ENCODE data around the gene FNTB. TPM values are rescaled to one million over a fixed set of nuclear protein-coding genes. Genes with fewer than 3 reads are reported as not detected.

Gene FNTB
- total RNA-seq, 1 experiment from 2014 or later: 26.7 TPM

DNA sequence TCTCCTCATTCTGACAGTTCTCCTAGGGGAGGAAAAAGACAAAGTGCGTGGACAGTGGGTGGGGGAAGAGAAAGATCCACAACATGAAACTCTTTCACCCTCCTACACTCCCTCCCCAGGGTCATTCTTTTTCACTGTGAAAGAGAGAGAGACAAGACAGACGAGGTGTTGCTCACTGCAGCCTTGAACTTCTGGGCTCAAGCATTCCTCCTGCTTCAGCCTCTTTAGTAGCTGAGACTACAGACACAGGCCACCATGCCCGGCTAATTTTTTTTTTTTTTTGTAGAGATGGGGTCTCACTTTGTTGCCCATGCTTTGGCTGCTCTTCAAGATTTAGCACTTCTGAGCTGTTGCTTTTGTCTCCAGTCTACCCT is 46.9 kb upstream of the FNTB start:
- Histone ChIP-seq H3K4me1 (ENCODE audit: control insufficient read depth in 1 of 2, insufficient read depth in 2 of 2, low read length in 2 of 2) (no peaks in the 10 kb centered on the region), H3K27ac (ENCODE audit: low read depth, low read length) (no peak overlapping the region)
- DNase-seq (ENCODE audit: low read depth, low spot score): no peak

More for the DNA sequence above, 46.9 kb upstream of the FNTB start:
- H3K4me2 ChIP-seq (ENCODE audit: low read length): no peak overlapping the region
- no peak for TF ChIP-seq RAD21 (IDR thresholded peaks at IDR 0.05; ENCODE audit: low read depth)
- no peak for TF ChIP-seq ELF1 (IDR thresholded peaks at IDR 0.05; ENCODE audit: borderline replicate concordance, low read depth)
- TF ChIP-seq SRF (IDR thresholded peaks at IDR 0.05; ENCODE audit: low read depth): no peak
- TF ChIP-seq TCF7L2 (IDR thresholded peaks at IDR 0.05; ENCODE audit: borderline replicate concordance, extremely low read depth, insufficient read depth, insufficient read length): no peak
- TF ChIP-seq, protein P1, sequence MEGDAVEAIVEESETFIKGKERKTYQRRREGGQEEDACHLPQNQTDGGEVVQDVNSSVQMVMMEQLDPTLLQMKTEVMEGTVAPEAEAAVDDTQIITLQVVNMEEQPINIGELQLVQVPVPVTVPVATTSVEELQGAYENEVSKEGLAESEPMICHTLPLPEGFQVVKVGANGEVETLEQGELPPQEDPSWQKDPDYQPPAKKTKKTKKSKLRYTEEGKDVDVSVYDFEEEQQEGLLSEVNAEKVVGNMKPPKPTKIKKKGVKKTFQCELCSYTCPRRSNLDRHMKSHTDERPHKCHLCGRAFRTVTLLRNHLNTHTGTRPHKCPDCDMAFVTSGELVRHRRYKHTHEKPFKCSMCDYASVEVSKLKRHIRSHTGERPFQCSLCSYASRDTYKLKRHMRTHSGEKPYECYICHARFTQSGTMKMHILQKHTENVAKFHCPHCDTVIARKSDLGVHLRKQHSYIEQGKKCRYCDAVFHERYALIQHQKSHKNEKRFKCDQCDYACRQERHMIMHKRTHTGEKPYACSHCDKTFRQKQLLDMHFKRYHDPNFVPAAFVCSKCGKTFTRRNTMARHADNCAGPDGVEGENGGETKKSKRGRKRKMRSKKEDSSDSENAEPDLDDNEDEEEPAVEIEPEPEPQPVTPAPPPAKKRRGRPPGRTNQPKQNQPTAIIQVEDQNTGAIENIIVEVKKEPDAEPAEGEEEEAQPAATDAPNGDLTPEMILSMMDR (IDR thresholded peaks at IDR 0.05 in 2 of 3, conservative IDR thresholded peaks at IDR 0.05 in 1 of 3; ENCODE audit: borderline replicate concordance in 1 of 3, insufficient read depth in 1 of 3, low read depth in 2 of 3, low read length in 2 of 3): no peak
- TF ChIP-seq ZNF274 (IDR thresholded peaks at IDR 0.05; ENCODE audit: low read depth, low read length): no peak
- TF ChIP-seq, protein P2, sequence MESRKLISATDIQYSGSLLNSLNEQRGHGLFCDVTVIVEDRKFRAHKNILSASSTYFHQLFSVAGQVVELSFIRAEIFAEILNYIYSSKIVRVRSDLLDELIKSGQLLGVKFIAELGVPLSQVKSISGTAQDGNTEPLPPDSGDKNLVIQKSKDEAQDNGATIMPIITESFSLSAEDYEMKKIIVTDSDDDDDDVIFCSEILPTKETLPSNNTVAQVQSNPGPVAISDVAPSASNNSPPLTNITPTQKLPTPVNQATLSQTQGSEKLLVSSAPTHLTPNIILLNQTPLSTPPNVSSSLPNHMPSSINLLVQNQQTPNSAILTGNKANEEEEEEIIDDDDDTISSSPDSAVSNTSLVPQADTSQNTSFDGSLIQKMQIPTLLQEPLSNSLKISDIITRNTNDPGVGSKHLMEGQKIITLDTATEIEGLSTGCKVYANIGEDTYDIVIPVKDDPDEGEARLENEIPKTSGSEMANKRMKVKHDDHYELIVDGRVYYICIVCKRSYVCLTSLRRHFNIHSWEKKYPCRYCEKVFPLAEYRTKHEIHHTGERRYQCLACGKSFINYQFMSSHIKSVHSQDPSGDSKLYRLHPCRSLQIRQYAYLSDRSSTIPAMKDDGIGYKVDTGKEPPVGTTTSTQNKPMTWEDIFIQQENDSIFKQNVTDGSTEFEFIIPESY (IDR thresholded peaks at IDR 0.05; ENCODE audit: extremely low read depth, insufficient replicate concordance, low read length): no peak
- TF ChIP-seq, protein P3, sequence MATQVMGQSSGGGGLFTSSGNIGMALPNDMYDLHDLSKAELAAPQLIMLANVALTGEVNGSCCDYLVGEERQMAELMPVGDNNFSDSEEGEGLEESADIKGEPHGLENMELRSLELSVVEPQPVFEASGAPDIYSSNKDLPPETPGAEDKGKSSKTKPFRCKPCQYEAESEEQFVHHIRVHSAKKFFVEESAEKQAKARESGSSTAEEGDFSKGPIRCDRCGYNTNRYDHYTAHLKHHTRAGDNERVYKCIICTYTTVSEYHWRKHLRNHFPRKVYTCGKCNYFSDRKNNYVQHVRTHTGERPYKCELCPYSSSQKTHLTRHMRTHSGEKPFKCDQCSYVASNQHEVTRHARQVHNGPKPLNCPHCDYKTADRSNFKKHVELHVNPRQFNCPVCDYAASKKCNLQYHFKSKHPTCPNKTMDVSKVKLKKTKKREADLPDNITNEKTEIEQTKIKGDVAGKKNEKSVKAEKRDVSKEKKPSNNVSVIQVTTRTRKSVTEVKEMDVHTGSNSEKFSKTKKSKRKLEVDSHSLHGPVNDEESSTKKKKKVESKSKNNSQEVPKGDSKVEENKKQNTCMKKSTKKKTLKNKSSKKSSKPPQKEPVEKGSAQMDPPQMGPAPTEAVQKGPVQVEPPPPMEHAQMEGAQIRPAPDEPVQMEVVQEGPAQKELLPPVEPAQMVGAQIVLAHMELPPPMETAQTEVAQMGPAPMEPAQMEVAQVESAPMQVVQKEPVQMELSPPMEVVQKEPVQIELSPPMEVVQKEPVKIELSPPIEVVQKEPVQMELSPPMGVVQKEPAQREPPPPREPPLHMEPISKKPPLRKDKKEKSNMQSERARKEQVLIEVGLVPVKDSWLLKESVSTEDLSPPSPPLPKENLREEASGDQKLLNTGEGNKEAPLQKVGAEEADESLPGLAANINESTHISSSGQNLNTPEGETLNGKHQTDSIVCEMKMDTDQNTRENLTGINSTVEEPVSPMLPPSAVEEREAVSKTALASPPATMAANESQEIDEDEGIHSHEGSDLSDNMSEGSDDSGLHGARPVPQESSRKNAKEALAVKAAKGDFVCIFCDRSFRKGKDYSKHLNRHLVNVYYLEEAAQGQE (IDR thresholded peaks at IDR 0.05; ENCODE audit: low read depth): no peak
- no peak for TF ChIP-seq EZH2phosphoT487 (IDR thresholded peaks at IDR 0.05; ENCODE audit: borderline replicate concordance)
- no peak for TF ChIP-seq SP1 (IDR thresholded peaks at IDR 0.05; ENCODE audit: low read depth)
- no peak for TF ChIP-seq SIN3A (IDR thresholded peaks at IDR 0.05; ENCODE audit: low read depth)
- TF ChIP-seq YY1 (IDR thresholded peaks at IDR 0.05; ENCODE audit: extremely low read depth, insufficient replicate concordance, low read depth, low read length): no peak
- TF ChIP-seq, protein P4, sequence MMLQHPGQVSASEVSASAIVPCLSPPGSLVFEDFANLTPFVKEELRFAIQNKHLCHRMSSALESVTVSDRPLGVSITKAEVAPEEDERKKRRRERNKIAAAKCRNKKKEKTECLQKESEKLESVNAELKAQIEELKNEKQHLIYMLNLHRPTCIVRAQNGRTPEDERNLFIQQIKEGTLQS (IDR thresholded peaks at IDR 0.05): no peak
- TF ChIP-seq, protein P5, sequence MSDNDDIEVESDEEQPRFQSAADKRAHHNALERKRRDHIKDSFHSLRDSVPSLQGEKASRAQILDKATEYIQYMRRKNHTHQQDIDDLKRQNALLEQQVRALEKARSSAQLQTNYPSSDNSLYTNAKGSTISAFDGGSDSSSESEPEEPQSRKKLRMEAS (IDR thresholded peaks at IDR 0.05): no peak
- no peak for TF ChIP-seq EZH2 (IDR thresholded peaks at IDR 0.05)
- no peak for TF ChIP-seq POLR2AphosphoS5 (IDR thresholded peaks at IDR 0.05; ENCODE audit: low read depth, low read length)
- TF ChIP-seq CEBPB (IDR thresholded peaks at IDR 0.05; ENCODE audit: low read depth): no peak
- TF ChIP-seq CBX3 (IDR thresholded peaks at IDR 0.05; ENCODE audit: low read depth): no peak
- H3K36me3 ChIP-seq (ENCODE audit: control insufficient read depth in 1 of 2, insufficient read depth in 2 of 2, low read length in 2 of 2): no peaks in the 10 kb centered on the region
- ChIA-PET RAD21 (ENCODE audit: low non-redundant PET in 1 of 2, low total read pairs in 2 of 2, uncharacterized antibody in 2 of 2, unreplicated experiment in 2 of 2) (no interaction called here), POLR2A (no interaction called here), CTCF (no interaction called here)
- no peak overlapping the region for H3K4me3 ChIP-seq (replicated peaks in 1 of 2; ENCODE audit: low read depth in 1 of 2, low read length in 2 of 2)
- ATAC-seq: no peak
- BruUV-seq (replicated peaks): no TSS peak
- H4K20me1 ChIP-seq (ENCODE audit: insufficient read depth): no peaks in the 10 kb centered on the region
- no peak overlapping the region for H2AFZ ChIP-seq (ENCODE audit: low read depth, low read length, poor library complexity, severe bottlenecking)
- no peak overlapping the region for H3K9ac ChIP-seq (ENCODE audit: low read length)
- no peaks in the 10 kb centered on the region for H3K9me2 ChIP-seq (ENCODE audit: insufficient read depth)
- H3K27me3 ChIP-seq (ENCODE audit: insufficient read depth, low read length): no peaks in the 10 kb centered on the region
- no peaks in the 10 kb centered on the region for H3K9me3 ChIP-seq (ENCODE audit: control insufficient read depth in 1 of 2, insufficient read depth in 1 of 2, low read depth in 1 of 2, low read length in 2 of 2)
- no peaks in the 10 kb centered on the region; the same call in 1 of the 2 replicates for H3K79me2 ChIP-seq (ENCODE audit: insufficient read depth, low read length)
- intact Hi-C loops (cut with micrococcal nuclease): no loop called here
